Lower leg skin (tissue), 4 donors: ENCODE measurements around the gene C1orf167. TPM values are rescaled to one million over a fixed set of nuclear protein-coding genes. Genes with fewer than 3 reads are reported as not detected.
A peak's percentile ranks its signal among the peaks of the same experiment; 100 is the strongest.

Experiments used
- DNase-seq, 2 donors: peaks; one replicate each; pipeline ENCODE4 v3.0.0-alpha.2; 2019; ENCODE audit warnings: low spot score in 2 of 2
- H3K4me3 ChIP-seq: fragments of 200-600 bp; sonication (generic); 2 replicates; pipeline ENCODE4 v1.5.1; 2017; ENCODE audit warnings: mild to moderate bottlenecking, low read depth; ENCODE audit not compliant: poor library complexity, severe bottlenecking
- CTCF ChIP-seq, 3 donors: fragments of 450-650 bp; IDR thresholded peaks; one replicate each; pipeline ENCODE4 v1.5.1; 2016; ENCODE audit warnings: antibody characterized with exemption in 3 of 3, mild to moderate bottlenecking in 3 of 3, moderate library complexity in 2 of 3
- POLR2A ChIP-seq, 2 donors: fragments of 450-650 bp; IDR thresholded peaks; one replicate each; pipeline ENCODE4 v1.6.1; 2016 to 2017; ENCODE audit warnings: antibody characterized with exemption in 2 of 2, mild to moderate bottlenecking in 1 of 2, moderate library complexity in 1 of 2
- WGBS, 2 donors: methylation state at CpG; one replicate each; pipeline ENCODE4 v1.1.5; 2018; 5-methylcytosine and 5-hydroxymethylcytosine counted together
- intact Hi-C: fragments of 100-400 bp; cut with DNase I; formaldehyde crosslinking; loops from one replicate; pipeline ENCODE4 v1.15.0; 2023; ENCODE audit warnings: low total_unique reads
- total RNA-seq, 4 donors: library from RNA; depleted of rRNA; stranded (reverse); fragments of >200 nt; gene quantifications; one replicate each; pipeline ENCODE4 v1.1.0, GENCODE V29; 2016

Gene C1orf167
- total RNA-seq, 4 donors from 2014 or later = 1.6 to 2.8 TPM; not detected in 2

- intact Hi-C loops = no loop called here
- 77 to 82% methylated on average over 6 of the region's 6 CpGs for WGBS, 2 donors
These were observed 15.9 kb upstream of the C1orf167 start for GRCh38 chr1:11746092-11746491.

DNA sequence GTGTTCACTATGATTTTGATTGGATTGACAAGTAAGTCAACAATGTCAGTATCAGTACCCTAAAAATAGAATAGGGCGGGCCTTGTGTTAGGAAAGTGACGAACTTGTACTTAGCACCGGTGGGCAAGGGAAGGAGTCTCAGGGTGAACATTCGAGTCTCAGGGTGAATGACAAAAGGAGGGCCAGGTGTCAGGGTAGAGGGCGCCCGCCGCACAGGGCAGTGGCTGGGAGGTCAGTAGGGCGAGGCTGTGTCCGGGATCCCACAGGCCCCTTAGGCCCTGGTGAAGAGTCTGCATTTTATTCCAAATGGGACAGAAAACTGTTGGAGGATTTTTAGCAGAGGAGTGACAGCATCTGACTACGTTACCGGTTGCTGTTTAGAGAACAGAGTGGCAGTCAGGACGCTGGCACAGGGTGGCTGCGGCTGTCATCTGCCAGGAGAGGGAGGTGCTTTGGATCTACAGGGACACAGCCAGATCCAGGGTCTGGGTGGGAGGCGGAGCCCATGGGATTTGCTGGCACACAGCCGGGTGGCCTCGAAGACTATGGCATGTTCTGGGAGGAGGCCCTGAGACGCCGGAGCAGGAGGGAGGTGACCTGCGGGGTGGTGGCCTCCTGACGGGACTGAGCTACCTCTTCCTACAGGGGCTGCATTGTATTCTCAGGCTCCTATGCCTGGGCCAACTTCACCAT, 15.1 kb upstream of the C1orf167 start:
- no peak overlapping the region for H3K4me3 ChIP-seq
- 80 to 82% methylated on average over 18 to 20 of the region's 20 CpGs for WGBS, 2 donors
- no peak for DNase-seq
- TF ChIP-seq CTCF (IDR thresholded peaks at IDR 0.05) (no peak), POLR2A (IDR thresholded peaks at IDR 0.05) (no peak)
- intact Hi-C loops = no loop called here

More at GRCh38 chr1:11746092-11746491, 15.9 kb upstream of the C1orf167 start:
- no peak for TF ChIP-seq POLR2A (IDR thresholded peaks at IDR 0.05)
- TF ChIP-seq CTCF (IDR thresholded peaks at IDR 0.05) = no peak
- no peak for DNase-seq
- H3K4me3 ChIP-seq = no peak overlapping the region

- intact Hi-C loops = no loop called here
- H3K4me3 ChIP-seq = no peak overlapping the region
- 96 to 97% methylated on average over 27 of the region's 27 CpGs for WGBS, 2 donors
- TF ChIP-seq POLR2A (IDR thresholded peaks at IDR 0.05) (no peak), CTCF (IDR thresholded peaks at IDR 0.05) (no peak)
- DNase-seq = no peak
These were observed 13.4 kb upstream of the C1orf167 start for GRCh38 chr1:11748294-11749202.

DNA sequence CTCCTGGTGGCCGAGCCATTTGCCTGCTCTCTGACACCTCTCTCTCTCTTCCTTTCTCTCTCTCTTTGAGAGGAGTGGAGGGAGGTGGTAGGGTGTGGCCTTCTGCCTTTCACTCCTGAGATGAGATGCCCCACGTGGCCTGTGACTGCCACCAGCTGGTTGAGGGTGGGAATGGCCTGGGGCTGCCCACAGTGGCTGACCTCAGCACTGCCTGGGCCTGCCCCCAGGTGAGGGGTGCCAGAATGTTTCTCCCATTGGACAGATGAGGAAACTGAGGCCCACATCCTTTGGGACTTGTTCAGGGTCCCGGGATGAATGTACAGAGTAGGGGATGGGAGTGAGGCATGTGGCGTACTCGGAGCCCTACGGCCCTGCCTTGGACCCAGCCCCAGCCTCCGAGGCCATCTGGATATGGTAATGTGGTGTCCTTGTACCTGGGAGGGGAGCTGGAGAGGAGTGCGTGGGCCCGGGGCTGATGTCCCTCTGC, 12.7 kb upstream of the C1orf167 start:
- WGBS, 2 donors = 78 to 79% methylated on average over 7 to 9 of the region's 9 CpGs
- TF ChIP-seq CTCF (IDR thresholded peaks at IDR 0.05) (no peak), POLR2A (IDR thresholded peaks at IDR 0.05) (no peak)
- intact Hi-C loops = no loop called here
- no peak overlapping the region for H3K4me3 ChIP-seq
- peak in 1 of 2 donors; percentile 90 for DNase-seq

DNA sequence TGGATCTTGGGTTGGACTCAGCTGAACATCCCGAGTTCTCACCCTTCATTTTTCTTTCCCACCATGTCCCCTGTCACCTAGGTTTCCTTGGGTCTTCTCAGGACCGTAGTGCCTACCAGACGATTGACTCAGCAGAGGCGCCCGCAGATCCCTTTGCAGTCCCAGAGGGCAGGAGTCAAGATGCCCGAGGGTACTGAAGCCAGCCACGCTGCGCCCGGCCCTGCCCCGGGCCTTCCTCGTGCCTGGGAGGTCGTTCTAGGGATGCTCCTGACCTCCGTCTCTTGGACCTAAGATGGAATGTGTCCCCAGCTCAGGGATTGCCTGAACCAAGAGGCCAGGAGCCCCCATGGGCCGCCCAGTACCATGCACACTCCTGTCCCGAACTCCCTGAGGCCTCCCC, 12.0 kb upstream of the C1orf167 start:
- 93 to 94% methylated on average over 14 to 15 of the region's 15 CpGs for WGBS, 2 donors
- DNase-seq = no peak
- no peak overlapping the region for H3K4me3 ChIP-seq
- intact Hi-C loops = no loop called here
- no peak for TF ChIP-seq CTCF (IDR thresholded peaks at IDR 0.05)
- no peak for TF ChIP-seq POLR2A (IDR thresholded peaks at IDR 0.05)
